Activated CD4-positive, alpha-beta T cell treated with anti-CD3 and anti-CD28 coated beads, Interleukin-2, amount 10 ng/mL, durations not matched to agents 24 days and 14 days (primary cell): ENCODE data around the gene TPR. TPM values are rescaled to one million over a fixed set of nuclear protein-coding genes. Genes with fewer than 3 reads are reported as not detected.
"Not testable (repeated sequence)": the region's sequence is repeated elsewhere in the genome, so short reads cannot be mapped to it uniquely, and the experiment has no call there.

ENCODE experiments used
- DNase-seq: peaks from one replicate; pipeline ENCODE4 v3.0.0; 2022
- H3K27ac Mint-ChIP-seq: one replicate; pipeline ENCODE4 v1.8.0; 2022; ENCODE audit warnings: mild to moderate bottlenecking, mixed read lengths
- H3K27me3 Mint-ChIP-seq: one replicate; pipeline ENCODE4 v1.8.0; 2022; ENCODE audit warnings: mixed read lengths
- H3K36me3 Mint-ChIP-seq: one replicate; pipeline ENCODE4 v1.8.0; 2022; ENCODE audit warnings: low read depth, mild to moderate bottlenecking, mixed read lengths
- H3K4me1 Mint-ChIP-seq: one replicate; pipeline ENCODE4 v1.8.0; 2021; ENCODE audit warnings: mixed read lengths
- H3K4me3 Mint-ChIP-seq: one replicate; pipeline ENCODE4 v1.8.0; 2022; ENCODE audit warnings: mild to moderate bottlenecking, moderate library complexity, mixed read lengths
- H3K9me3 Mint-ChIP-seq: one replicate; pipeline ENCODE4 v1.8.0; 2021; ENCODE audit warnings: mixed read lengths
- intact Hi-C: fragments of 100-400 bp; cut with micrococcal nuclease; formaldehyde crosslinking; loops from one replicate; pipeline ENCODE4 v1.15.1; 2023
- total RNA-seq: library from RNA; stranded (reverse); gene quantifications from 2 replicates; pipeline ENCODE4 v1.2.3, GENCODE V29; 2022

TPR gene
- total RNA-seq, 1 donor from 2014 or later = 185 TPM

- no peak overlapping the region for H3K27ac Mint-ChIP-seq
- peaks cover under 1% of the 10 kb centered on the region for H3K4me1 Mint-ChIP-seq
- DNase-seq = no peak
- intact Hi-C loops = no loop called here
- H3K36me3 Mint-ChIP-seq = peaks cover 20% of the 10 kb centered on the region
- no peak overlapping the region for H3K4me3 Mint-ChIP-seq
- no peaks in the 10 kb centered on the region for H3K9me3 Mint-ChIP-seq
- no peaks in the 10 kb centered on the region for H3K27me3 Mint-ChIP-seq
Measured at GRCh38 chr1:186386725-186387383, 11.8 kb upstream of the TPR start.

- intact Hi-C loops = loop anchor here (1.0 to 10.0 kb wide), 8 partner anchors 29 to 1329 kb away; partner anchors contain the start of genes IVNS1ABP and SWT1
- H3K4me3 Mint-ChIP-seq = peak overlapping the region; percentile 100
- peaks cover 34% of the 10 kb centered on the region for H3K4me1 Mint-ChIP-seq
- peaks cover 33% of the 10 kb centered on the region for H3K36me3 Mint-ChIP-seq
- H3K27me3 Mint-ChIP-seq = no peaks in the 10 kb centered on the region
- no peaks in the 10 kb centered on the region for H3K9me3 Mint-ChIP-seq
- DNase-seq = no peak
- H3K27ac Mint-ChIP-seq = peak overlapping the region; percentile 99
Measured at GRCh38 chr1:186375929-186376319, 871 bp upstream of the TPR start.

- H3K4me1 Mint-ChIP-seq = peaks cover 36% of the 10 kb centered on the region
- intact Hi-C loops = loop anchor here (1.0 to 10.0 kb wide), 9 partner anchors 30 to 1328 kb away; partner anchors contain the start of genes IVNS1ABP and SWT1
- H3K27ac Mint-ChIP-seq = peak overlapping the region; percentile 99
- peak; percentile 79 for DNase-seq
- H3K4me3 Mint-ChIP-seq = peak overlapping the region; percentile 100
- H3K9me3 Mint-ChIP-seq = no peaks in the 10 kb centered on the region
- H3K27me3 Mint-ChIP-seq = no peaks in the 10 kb centered on the region
- H3K36me3 Mint-ChIP-seq = peaks cover 37% of the 10 kb centered on the region
Measured at GRCh38 chr1:186374303-186375151, 526 bp downstream of the TPR start.

GRCh38 chr1:186347837-186348691 is 27.0 kb downstream of the TPR start:
- not testable (repeated sequence) for H3K9me3 Mint-ChIP-seq, H3K4me3 Mint-ChIP-seq, H3K27ac Mint-ChIP-seq, H3K27me3 Mint-ChIP-seq, DNase-seq, H3K4me1 Mint-ChIP-seq
- intact Hi-C loops = loop anchor here (2.0 kb wide), 1 partner anchor 17 kb away; no protein-coding TSS in a partner anchor
- peaks cover 67% of the 10 kb centered on the region for H3K36me3 Mint-ChIP-seq

- no peak for DNase-seq
- H3K9me3 Mint-ChIP-seq = no peaks in the 10 kb centered on the region
- no peak overlapping the region for H3K4me3 Mint-ChIP-seq
- no peaks in the 10 kb centered on the region for H3K27me3 Mint-ChIP-seq
- H3K4me1 Mint-ChIP-seq = no peaks in the 10 kb centered on the region
- H3K27ac Mint-ChIP-seq = no peak overlapping the region
- intact Hi-C loops = no loop called here
- H3K36me3 Mint-ChIP-seq = peaks cover 61% of the 10 kb centered on the region
Measured at GRCh38 chr1:186340772-186341171, 34.3 kb downstream of the TPR start.

GRCh38 chr1:186337554-186337953 is 37.5 kb downstream of the TPR start:
- H3K4me1 Mint-ChIP-seq = no peaks in the 10 kb centered on the region
- intact Hi-C loops = no loop called here
- no peaks in the 10 kb centered on the region for H3K27me3 Mint-ChIP-seq
- DNase-seq = no peak
- no peak overlapping the region for H3K27ac Mint-ChIP-seq
- peaks cover 58% of the 10 kb centered on the region for H3K36me3 Mint-ChIP-seq
- no peak overlapping the region for H3K4me3 Mint-ChIP-seq
- H3K9me3 Mint-ChIP-seq = no peaks in the 10 kb centered on the region

GRCh38 chr1:186330758-186331157 is 44.3 kb downstream of the TPR start:
- peaks cover 47% of the 10 kb centered on the region for H3K36me3 Mint-ChIP-seq
- DNase-seq = no peak

GRCh38 chr1:186327331-186327730 is 47.7 kb downstream of the TPR start:
- peaks cover 49% of the 10 kb centered on the region for H3K36me3 Mint-ChIP-seq
- intact Hi-C loops = no loop called here
- H3K4me3 Mint-ChIP-seq = no peak overlapping the region

More at GRCh38 chr1:186330758-186331157, 44.3 kb downstream of the TPR start:
- Mint-ChIP-seq H3K4me3 (no peak overlapping the region), H3K27me3 (no peaks in the 10 kb centered on the region), H3K9me3 (no peaks in the 10 kb centered on the region), H3K4me1 (peaks cover 9% of the 10 kb centered on the region), H3K27ac (no peak overlapping the region)
- intact Hi-C loops = loop anchor here (2.0 to 5.0 kb wide), 2 partner anchors 16 to 42 kb away; no protein-coding TSS in a partner anchor

GRCh38 chr1:186326009-186326408 is 49.0 kb downstream of the TPR start:
- Mint-ChIP-seq H3K27me3 (no peaks in the 10 kb centered on the region), H3K27ac (peak overlapping the region; percentile 4), H3K4me1 (peaks cover 24% of the 10 kb centered on the region), H3K36me3 (peaks cover 60% of the 10 kb centered on the region), H3K9me3 (no peaks in the 10 kb centered on the region), H3K4me3 (no peak overlapping the region)
- intact Hi-C loops = no loop called here
- DNase-seq = no peak

More at GRCh38 chr1:186327331-186327730, 47.7 kb downstream of the TPR start:
- peaks cover 18% of the 10 kb centered on the region for H3K4me1 Mint-ChIP-seq
- no peak overlapping the region for H3K27ac Mint-ChIP-seq
- H3K9me3 Mint-ChIP-seq = no peaks in the 10 kb centered on the region
- DNase-seq = no peak
- no peaks in the 10 kb centered on the region for H3K27me3 Mint-ChIP-seq

GRCh38 chr1:186325239-186325638 is 49.8 kb downstream of the TPR start:
- Mint-ChIP-seq H3K27me3 (no peaks in the 10 kb centered on the region), H3K36me3 (peaks cover 60% of the 10 kb centered on the region), H3K4me3 (no peak overlapping the region), H3K4me1 (peaks cover 29% of the 10 kb centered on the region), H3K9me3 (no peaks in the 10 kb centered on the region), H3K27ac (no peak overlapping the region)
- DNase-seq = peak; percentile 73
- intact Hi-C loops = loop anchor here (1.0 to 2.0 kb wide), 4 partner anchors 20 to 512 kb away; no protein-coding TSS in a partner anchor

GRCh38 chr1:186323865-186324264 is 51.2 kb downstream of the TPR start:
- Mint-ChIP-seq H3K27me3 (no peaks in the 10 kb centered on the region), H3K36me3 (peaks cover 68% of the 10 kb centered on the region), H3K4me3 (peak overlapping the region; percentile 60), H3K4me1 (peaks cover 29% of the 10 kb centered on the region), H3K9me3 (no peaks in the 10 kb centered on the region), H3K27ac (no peak overlapping the region)
- DNase-seq = no peak
- intact Hi-C loops = loop anchor here (2.0 to 5.0 kb wide), 2 partner anchors 38 to 511 kb away; no protein-coding TSS in a partner anchor

GRCh38 chr1:186315570-186315969 is 59.5 kb downstream of the TPR start:
- H3K27ac Mint-ChIP-seq = peak overlapping the region; percentile 27
- intact Hi-C loops = no loop called here
- DNase-seq = no peak
- peaks cover 19% of the 10 kb centered on the region for H3K4me1 Mint-ChIP-seq
- H3K4me3 Mint-ChIP-seq = peak overlapping the region; percentile 5
- H3K9me3 Mint-ChIP-seq = no peaks in the 10 kb centered on the region
- H3K27me3 Mint-ChIP-seq = no peaks in the 10 kb centered on the region
- H3K36me3 Mint-ChIP-seq = peaks cover 71% of the 10 kb centered on the region

GRCh38 chr1:186311375-186312051 is 63.5 kb downstream of the TPR start:
- intact Hi-C loops = no loop called here
- Mint-ChIP-seq H3K36me3 (peaks cover 48% of the 10 kb centered on the region), H3K27ac (no peak overlapping the region), H3K4me1 (peaks cover 12% of the 10 kb centered on the region), H3K4me3 (no peak overlapping the region), H3K9me3 (peaks cover under 1% of the 10 kb centered on the region), H3K27me3 (no peaks in the 10 kb centered on the region)
- DNase-seq = no peak
